Central memory CD8-positive, alpha-beta T cell (primary cell): ENCODE results near the gene LBHD2.
"Not testable (repeated sequence)": the region's sequence is repeated elsewhere in the genome, so short reads cannot be mapped to it uniquely, and the experiment has no call there.

ENCODE experiments used
- ATAC-seq: fragments of 150-1000 bp; cut with Tn5 transposase; replicated peaks from 2 replicates; pipeline ENCODE4 v1.10.0; 2022; ENCODE audit warnings: mild to moderate bottlenecking, moderate FRiP score, moderate number of reproducible peaks; ENCODE audit not compliant: poor library complexity, severe bottlenecking; ENCODE audit errors: extremely low read depth
- DNase-seq, 2 donors: peaks; one replicate each; pipeline ENCODE4 v3.0.0; 2021; ENCODE audit warnings: low spot score in 2 of 2
- H3K27ac Mint-ChIP-seq: one replicate; pipeline ENCODE4 v1.8.0; 2022; ENCODE audit warnings: low read depth, mild to moderate bottlenecking, moderate library complexity, mixed read lengths
- H3K27me3 Mint-ChIP-seq: one replicate; pipeline ENCODE4 v1.8.0; 2022; ENCODE audit warnings: mixed read lengths
- H3K36me3 Mint-ChIP-seq: one replicate; pipeline ENCODE4 v1.8.0; 2022; ENCODE audit warnings: mild to moderate bottlenecking, moderate library complexity, mixed read lengths; ENCODE audit not compliant: insufficient read depth
- H3K4me1 Mint-ChIP-seq: one replicate; pipeline ENCODE4 v1.8.0; 2022; ENCODE audit warnings: mixed read lengths
- H3K4me3 Mint-ChIP-seq: one replicate; pipeline ENCODE4 v1.8.0; 2022; ENCODE audit warnings: mild to moderate bottlenecking, moderate library complexity, mixed read lengths
- H3K9me3 Mint-ChIP-seq: one replicate; pipeline ENCODE4 v1.8.0; 2022; ENCODE audit warnings: mixed read lengths

LBHD2 gene

GRCh38 chr14:103115845-103116572 lies 32.0 kb downstream of the LBHD2 start:
- Mint-ChIP-seq H3K9me3 (no peaks in the 10 kb centered on the region), H3K27me3 (peaks cover 11% of the 10 kb centered on the region), H3K27ac (no peak overlapping the region), H3K4me1 (peaks cover 5% of the 10 kb centered on the region), H3K4me3 (no peak overlapping the region), H3K36me3 (peaks cover 1% of the 10 kb centered on the region)
- DNase-seq (no peak), ATAC-seq (no peak)

GRCh38 chr14:103116636-103117035 lies 32.6 kb downstream of the LBHD2 start:
- peaks cover 1% of the 10 kb centered on the region for H3K36me3 Mint-ChIP-seq
- peaks cover 5% of the 10 kb centered on the region for H3K4me1 Mint-ChIP-seq
- no peak overlapping the region for H3K4me3 Mint-ChIP-seq
- DNase-seq (no peak), ATAC-seq (no peak)
- H3K9me3 Mint-ChIP-seq, result no peaks in the 10 kb centered on the region
- H3K27ac Mint-ChIP-seq, result no peak overlapping the region
- H3K27me3 Mint-ChIP-seq, result peaks cover 14% of the 10 kb centered on the region

GRCh38 chr14:103117499-103117898 lies 33.5 kb downstream of the LBHD2 start:
- not testable (repeated sequence) for H3K27ac Mint-ChIP-seq, H3K9me3 Mint-ChIP-seq, H3K4me3 Mint-ChIP-seq, H3K36me3 Mint-ChIP-seq, ATAC-seq, DNase-seq
- Mint-ChIP-seq H3K4me1 (peaks cover 11% of the 10 kb centered on the region), H3K27me3 (peaks cover 23% of the 10 kb centered on the region)

- ATAC-seq (no peak), DNase-seq (no peak)
- Mint-ChIP-seq H3K9me3 (no peaks in the 10 kb centered on the region), H3K4me1 (peaks cover 11% of the 10 kb centered on the region), H3K36me3 (peaks cover 1% of the 10 kb centered on the region), H3K27ac (no peak overlapping the region), H3K4me3 (no peak overlapping the region), H3K27me3 (peaks cover 23% of the 10 kb centered on the region)
Measured at GRCh38 chr14:103118018-103118662, 34.1 kb downstream of the LBHD2 start.

GRCh38 chr14:103118663-103119404 lies 34.8 kb downstream of the LBHD2 start:
- Mint-ChIP-seq H3K4me1 (peaks cover 11% of the 10 kb centered on the region), H3K9me3 (no peaks in the 10 kb centered on the region), H3K36me3 (peaks cover 1% of the 10 kb centered on the region), H3K27ac (no peak overlapping the region), H3K27me3 (peaks cover 24% of the 10 kb centered on the region), H3K4me3 (no peak overlapping the region)
- no peak for DNase-seq
- ATAC-seq, result peak; percentile 32

- not testable (repeated sequence) for H3K27ac Mint-ChIP-seq
Measured at GRCh38 chr14:103119527-103119926, 35.5 kb downstream of the LBHD2 start.

GRCh38 chr14:103121121-103121845 lies 37.3 kb downstream of the LBHD2 start:
- Mint-ChIP-seq H3K4me3 (peak overlapping the region; percentile 25), H3K9me3 (no peaks in the 10 kb centered on the region), H3K4me1 (peaks cover 10% of the 10 kb centered on the region), H3K27me3 (peaks cover 32% of the 10 kb centered on the region), H3K27ac (no peak overlapping the region), H3K36me3 (peaks cover 1% of the 10 kb centered on the region)
- ATAC-seq (no peak), DNase-seq (no peak)

More at GRCh38 chr14:103119527-103119926, 35.5 kb downstream of the LBHD2 start:
- H3K36me3 Mint-ChIP-seq, ATAC-seq, H3K9me3 Mint-ChIP-seq, DNase-seq, H3K4me3 Mint-ChIP-seq: not testable (repeated sequence)
- Mint-ChIP-seq H3K27me3 (peaks cover 31% of the 10 kb centered on the region), H3K4me1 (peaks cover 16% of the 10 kb centered on the region)

- no peaks in the 10 kb centered on the region for H3K9me3 Mint-ChIP-seq
- peak overlapping the region; percentile 47 for H3K4me3 Mint-ChIP-seq
- DNase-seq (no peak), ATAC-seq (no peak)
- H3K27ac Mint-ChIP-seq, result no peak overlapping the region
- peaks cover 10% of the 10 kb centered on the region for H3K4me1 Mint-ChIP-seq
- H3K36me3 Mint-ChIP-seq, result peaks cover 1% of the 10 kb centered on the region
- peaks cover 32% of the 10 kb centered on the region for H3K27me3 Mint-ChIP-seq
Measured at GRCh38 chr14:103121846-103122584, 38.0 kb downstream of the LBHD2 start.

- Mint-ChIP-seq H3K27me3 (peaks cover 32% of the 10 kb centered on the region), H3K9me3 (no peaks in the 10 kb centered on the region), H3K27ac (no peak overlapping the region), H3K4me3 (peak overlapping the region; percentile 18), H3K4me1 (peaks cover 10% of the 10 kb centered on the region), H3K36me3 (peaks cover 1% of the 10 kb centered on the region)
- ATAC-seq (no peak), DNase-seq (no peak)
Measured at GRCh38 chr14:103122585-103122946, 38.6 kb downstream of the LBHD2 start.

- Mint-ChIP-seq H3K9me3 (no peaks in the 10 kb centered on the region), H3K27ac (no peak within 1 kb of the TSS), H3K4me3 (peak within 1 kb of the TSS; percentile 47), H3K4me1 (peaks cover 10% of the 10 kb centered on the region), H3K36me3 (peaks cover 1% of the 10 kb centered on the region), H3K27me3 (peaks cover 34% of the 10 kb centered on the region)
- no peak for ATAC-seq
- DNase-seq, result no peak
Measured at GRCh38 chr14:103122947-103123633, 39.1 kb downstream of the LBHD2 start, which contains the start of gene TNFAIP2. TNFAIP2 (plus strand) TSS chr14:103123461; CDS start chr14:103126458, 2,997 bp downstream.

GRCh38 chr14:103123634-103124500 lies 39.9 kb downstream of the LBHD2 start:
- Mint-ChIP-seq H3K4me3 (peak overlapping the region; percentile 29), H3K27me3 (peaks cover 41% of the 10 kb centered on the region), H3K9me3 (no peaks in the 10 kb centered on the region), H3K4me1 (peaks cover 10% of the 10 kb centered on the region), H3K27ac (no peak overlapping the region), H3K36me3 (peaks cover 3% of the 10 kb centered on the region)
- ATAC-seq (no peak), DNase-seq (no peak)
